ENCODE results near the gene CHAT. TPM values are rescaled to one million over a fixed set of nuclear protein-coding genes. Genes with fewer than 3 reads are reported as not detected.

CHAT gene
- total RNA-seq, 2 donors from 2014 or later = 0.59 to 0.82 TPM

DNA sequence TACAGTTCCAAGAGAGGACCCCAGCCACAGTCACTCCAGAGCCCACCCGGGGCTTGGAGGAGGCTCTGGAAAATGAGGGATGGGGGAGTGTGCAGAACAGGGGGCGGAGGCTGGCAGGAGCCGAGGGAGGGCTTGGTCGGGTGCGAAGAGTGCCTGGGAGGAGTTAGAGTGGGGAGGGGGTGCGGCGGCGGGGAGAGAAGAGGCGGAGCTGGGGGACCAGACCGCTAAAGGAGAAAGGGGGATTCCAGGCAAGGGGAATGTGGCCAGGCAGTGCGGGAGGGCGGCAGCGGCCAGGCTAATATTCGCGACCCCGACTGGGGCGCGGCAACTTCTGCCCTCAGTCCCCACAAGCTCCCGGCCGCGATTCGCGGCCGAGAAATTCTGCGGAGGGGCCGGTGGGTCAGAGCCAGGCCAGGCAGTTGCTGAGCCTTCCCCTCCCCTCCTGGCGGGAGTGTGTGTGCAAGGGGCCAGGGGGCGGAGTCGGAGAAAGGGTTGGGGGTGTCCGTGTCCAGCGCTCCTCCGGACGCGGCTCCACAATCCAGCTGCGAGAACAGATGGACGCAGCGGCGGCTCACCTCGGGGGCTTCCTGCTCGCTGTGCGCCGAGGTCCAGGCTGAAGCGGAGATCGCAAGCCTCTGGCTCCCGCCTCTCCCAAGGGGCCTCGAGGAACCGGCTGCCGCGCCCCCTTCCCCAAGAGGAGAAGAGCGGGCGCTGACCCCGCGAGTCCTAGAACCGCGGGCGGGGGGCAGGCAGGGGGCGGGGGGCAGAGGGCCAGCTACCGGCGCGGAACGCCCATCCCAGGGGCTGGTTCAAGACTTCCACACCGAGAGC lies 4.3 kb upstream of the CHAT start:
- intact Hi-C loops (cut with DNase I, micrococcal nuclease) = no loop called here
- no peak for ATAC-seq
- peak in 1 of 2 donors; percentile 15 for DNase-seq

DNA sequence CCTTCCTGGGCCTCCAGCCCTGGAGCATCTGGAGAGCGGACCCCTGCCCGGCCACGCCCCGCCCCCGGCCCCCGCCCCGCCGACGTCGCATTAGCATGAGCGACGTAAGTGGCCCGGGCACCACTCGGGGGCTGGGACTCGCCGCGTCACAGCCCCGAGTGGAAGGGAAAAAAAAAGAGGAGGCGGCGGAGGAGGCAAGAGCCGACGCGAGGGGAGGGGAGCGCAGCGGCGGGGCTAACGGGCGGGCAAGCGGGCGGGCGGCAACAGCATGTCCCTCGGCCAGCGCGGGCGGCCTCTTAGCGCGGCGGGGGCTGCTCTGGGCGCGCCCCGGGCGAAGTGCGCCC lies 3.8 kb upstream of the CHAT start, which contains the start of gene SLC18A3:
TSS of gene SLC18A3 (plus strand) at position 197 of the 344 bp plus-strand sequence. CDS start 431 bp downstream, outside the sequence.
- intact Hi-C loops (cut with DNase I, micrococcal nuclease) = no loop called here
- ATAC-seq = no peak
- DNase-seq = no peak

DNA sequence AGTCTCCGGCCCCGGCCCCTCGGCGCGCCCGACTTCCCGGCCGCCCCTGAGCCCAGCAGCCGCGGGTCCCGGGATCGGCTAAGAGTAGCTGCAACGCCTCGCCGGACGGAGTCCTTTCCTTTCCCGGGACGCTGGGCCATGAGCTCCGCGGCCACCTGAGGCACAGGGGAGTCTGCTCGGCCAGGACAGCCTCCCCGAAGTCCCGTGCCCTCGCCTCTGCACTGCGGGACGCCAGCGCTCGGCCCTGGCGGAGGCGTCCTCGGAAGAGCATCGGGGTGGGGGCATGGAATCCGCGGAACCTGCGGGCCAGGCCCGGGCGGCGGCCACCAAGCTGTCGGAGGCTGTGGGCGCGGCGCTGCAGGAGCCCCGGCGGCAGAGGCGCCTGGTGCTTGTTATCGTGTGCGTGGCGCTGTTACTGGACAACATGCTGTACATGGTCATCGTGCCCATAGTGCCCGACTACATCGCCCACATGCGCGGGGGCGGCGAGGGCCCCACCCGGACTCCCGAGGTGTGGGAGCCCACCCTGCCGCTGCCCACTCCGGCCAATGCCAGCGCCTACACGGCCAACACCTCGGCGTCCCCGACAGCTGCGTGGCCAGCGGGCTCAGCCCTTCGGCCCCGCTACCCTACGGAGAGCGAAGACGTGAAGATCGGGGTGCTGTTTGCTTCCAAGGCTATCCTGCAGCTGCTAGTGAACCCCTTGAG lies 3.2 kb upstream of the CHAT start:
- ATAC-seq (no peak), DNase-seq (peak in 1 of 2 donors; percentile 13)

DNA sequence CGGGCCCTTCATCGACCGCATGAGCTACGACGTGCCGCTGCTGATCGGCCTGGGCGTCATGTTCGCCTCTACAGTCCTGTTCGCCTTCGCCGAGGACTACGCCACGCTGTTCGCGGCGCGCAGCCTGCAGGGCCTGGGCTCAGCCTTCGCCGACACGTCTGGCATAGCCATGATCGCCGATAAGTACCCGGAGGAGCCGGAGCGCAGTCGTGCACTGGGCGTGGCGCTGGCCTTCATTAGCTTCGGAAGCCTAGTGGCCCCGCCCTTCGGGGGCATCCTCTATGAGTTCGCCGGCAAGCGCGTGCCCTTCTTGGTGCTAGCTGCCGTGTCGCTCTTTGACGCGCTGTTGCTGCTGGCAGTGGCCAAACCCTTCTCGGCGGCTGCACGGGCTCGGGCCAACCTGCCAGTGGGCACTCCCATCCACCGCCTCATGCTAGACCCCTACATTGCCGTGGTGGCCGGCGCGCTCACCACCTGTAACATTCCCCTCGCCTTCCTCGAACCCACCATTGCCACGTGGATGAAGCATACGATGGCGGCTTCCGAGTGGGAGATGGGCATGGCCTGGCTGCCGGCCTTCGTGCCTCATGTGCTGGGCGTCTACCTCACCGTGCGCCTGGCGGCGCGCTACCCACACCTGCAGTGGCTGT lies 2.5 kb upstream of the CHAT start:
- intact Hi-C loops (cut with DNase I, micrococcal nuclease) = no loop called here
- no peak for ATAC-seq
- peak in 1 of 2 donors; percentile 15 for DNase-seq

More for the DNA sequence above, 3.2 kb upstream of the CHAT start:
- intact Hi-C loops (cut with DNase I, micrococcal nuclease) = no loop called here

DNA sequence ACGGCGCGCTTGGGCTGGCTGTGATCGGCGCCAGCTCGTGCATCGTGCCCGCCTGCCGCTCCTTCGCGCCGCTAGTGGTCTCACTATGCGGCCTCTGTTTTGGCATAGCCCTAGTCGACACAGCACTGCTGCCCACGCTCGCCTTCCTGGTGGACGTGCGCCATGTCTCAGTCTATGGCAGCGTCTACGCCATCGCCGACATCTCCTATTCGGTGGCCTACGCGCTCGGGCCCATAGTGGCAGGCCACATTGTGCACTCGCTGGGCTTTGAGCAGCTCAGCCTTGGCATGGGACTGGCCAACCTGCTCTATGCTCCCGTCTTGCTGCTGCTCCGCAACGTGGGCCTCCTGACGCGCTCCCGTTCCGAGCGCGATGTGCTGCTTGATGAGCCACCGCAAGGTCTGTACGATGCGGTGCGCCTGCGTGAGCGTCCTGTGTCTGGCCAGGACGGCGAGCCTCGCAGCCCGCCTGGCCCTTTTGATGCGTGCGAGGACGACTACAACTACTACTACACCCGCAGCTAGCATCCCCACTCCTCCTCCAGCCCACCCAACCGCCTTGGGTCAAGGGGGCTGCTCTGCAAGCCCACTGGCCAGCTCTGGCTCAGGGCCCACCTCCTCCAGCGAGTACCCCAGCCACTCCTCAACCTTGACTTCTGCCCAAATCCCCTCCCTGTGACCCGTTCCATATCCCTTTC lies 1.9 kb upstream of the CHAT start:
- ATAC-seq = no peak
- DNase-seq = peak in 1 of 2 donors; percentile 18
- intact Hi-C loops (cut with DNase I, micrococcal nuclease) = no loop called here

DNA sequence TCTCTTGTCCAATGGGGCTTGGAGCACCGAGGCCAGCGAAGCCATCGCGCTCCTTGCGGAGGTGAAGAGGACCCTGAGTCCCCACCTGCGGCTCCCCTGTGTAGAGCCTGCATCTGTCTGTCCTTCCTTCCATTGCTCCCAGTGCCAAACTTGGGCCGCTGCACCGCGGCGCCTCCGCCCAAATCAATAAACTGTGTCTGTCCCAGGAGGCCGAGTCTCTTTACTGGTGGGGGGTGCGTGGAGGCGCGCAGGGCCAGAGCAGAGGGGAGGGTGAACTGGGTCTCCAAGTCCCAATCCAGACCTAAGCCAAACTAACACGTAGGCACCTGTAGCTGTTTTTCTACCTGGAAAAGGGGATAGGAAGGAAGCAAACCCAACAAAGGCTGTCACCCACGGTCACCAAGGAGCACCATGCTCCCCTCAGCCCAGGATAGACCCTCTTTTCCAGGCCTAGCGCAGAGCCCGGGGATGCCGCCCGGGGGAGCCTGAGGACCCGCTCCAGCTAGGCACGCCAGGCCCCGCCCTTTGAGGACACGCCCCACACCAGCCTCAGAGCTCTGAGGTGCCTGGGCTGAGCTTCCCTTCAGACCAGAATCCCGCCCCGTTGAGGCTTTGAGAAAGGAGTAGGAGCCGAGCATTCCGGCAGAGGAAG lies 1.2 kb upstream of the CHAT start:
- ATAC-seq (no peak), DNase-seq (peak in 1 of 2 donors; percentile 6)
- intact Hi-C loops (cut with DNase I, micrococcal nuclease) = no loop called here

DNA sequence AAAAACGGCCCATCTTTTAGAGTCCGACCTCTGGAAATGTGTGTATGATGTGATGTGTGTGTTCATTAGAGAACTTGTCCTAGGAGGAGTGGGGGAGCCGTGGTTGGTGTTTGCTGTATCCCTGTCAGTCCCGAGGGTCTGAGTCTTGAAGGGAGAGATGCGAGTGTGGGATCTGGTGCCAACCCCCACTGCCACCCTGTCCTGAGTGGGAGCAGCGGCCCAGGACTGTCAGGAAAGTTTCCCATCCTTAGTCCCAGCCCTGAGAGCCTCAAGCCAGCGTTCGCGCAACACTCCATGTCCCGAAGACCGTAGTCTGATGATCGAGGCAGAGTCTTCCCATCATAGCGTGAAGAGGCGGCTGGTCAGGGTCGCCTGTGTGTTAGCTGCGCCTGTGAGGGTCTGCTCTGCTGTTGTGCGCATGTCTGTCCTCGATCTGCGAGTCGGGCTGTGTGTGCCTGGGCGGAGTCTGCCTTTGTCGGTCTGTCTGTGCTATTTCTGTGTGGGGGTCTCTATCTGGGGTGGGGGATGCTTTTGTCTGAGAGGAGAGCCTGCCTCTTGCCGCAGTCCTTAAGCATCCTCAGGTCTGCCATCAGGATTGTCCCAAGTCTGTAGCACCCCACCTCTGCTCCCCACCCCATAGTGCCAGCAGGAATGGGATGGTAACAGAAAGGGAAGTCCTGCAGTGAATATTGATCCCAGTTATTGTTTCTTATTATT lies 514 bp upstream of the CHAT start:
- intact Hi-C loops (cut with DNase I, micrococcal nuclease) = no loop called here
- DNase-seq = peak in 1 of 2 donors; percentile 12
- no peak for ATAC-seq

DNA sequence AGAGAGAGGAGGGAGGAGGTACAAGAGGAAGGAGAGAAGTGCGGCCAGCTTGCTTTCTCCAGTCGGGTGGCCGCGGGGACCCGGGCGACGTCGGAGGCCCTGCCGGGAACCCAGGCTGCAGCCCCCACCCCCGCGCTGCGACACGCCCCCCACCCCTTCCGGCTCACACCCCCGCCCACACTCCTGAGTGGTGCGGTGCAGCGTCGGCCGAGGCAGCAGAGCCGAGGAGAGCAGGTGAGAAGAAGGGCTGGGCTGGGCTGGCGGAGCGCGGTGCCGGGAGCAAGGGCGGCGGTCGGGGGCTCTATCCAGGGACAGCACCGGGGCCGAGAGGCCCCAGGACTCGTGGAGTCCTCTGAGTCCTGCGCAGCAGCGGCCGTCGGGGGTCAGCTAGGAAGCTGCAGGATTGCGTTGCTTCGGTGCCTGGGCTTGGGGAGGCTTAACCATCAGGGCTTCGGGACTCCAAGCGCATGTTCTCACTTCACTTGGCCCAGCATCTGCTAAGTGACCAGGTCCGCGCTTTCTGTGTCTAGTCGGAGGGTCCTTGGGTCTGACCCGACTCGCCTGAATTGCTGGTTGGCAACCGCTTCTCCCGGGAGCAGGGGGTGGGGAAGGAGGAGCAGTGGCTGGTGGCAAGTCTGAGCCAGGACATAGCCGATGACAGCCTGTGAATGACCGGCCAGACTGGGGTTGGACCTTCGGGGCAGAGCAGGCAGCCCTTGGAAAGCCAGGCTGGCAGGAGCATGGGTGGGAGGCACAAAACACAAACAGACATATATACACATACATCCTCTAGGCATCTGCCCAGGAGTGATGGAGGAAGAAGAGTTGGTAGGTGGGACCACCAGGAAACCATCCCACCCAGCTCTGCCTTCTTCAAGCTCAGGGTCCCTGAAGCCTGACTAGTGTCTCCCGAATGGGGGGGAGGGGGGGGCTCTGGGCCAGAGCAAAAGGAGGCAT lies 683 bp downstream of the CHAT start:
- peak in 1 of 2 donors; percentile 17 for DNase-seq
- ATAC-seq = no peak
- intact Hi-C loops (cut with DNase I, micrococcal nuclease) = no loop called here

DNA sequence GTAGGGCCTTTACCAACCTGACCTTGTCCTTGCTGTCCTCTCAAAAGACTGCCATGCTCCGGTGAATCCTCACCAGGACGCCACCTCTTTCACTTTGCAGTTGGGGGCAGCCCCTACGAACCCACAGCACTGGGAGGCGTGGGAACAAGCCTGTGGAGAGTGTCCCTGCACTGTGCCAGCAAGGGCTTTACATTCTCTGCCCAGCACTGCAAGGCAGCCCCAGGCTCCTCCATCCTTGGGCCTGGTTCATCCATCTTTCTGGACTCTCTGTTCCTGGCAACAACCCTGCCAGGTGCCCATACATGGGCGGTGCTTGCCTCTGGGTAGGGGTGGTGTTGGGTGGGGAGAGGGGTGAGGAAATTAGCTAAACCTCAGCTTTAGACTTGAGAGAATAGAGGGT lies 1.4 kb downstream of the CHAT start:
- intact Hi-C loops (cut with DNase I, micrococcal nuclease) = no loop called here
- DNase-seq (peak in 1 of 2 donors; percentile 6), ATAC-seq (no peak)

DNA sequence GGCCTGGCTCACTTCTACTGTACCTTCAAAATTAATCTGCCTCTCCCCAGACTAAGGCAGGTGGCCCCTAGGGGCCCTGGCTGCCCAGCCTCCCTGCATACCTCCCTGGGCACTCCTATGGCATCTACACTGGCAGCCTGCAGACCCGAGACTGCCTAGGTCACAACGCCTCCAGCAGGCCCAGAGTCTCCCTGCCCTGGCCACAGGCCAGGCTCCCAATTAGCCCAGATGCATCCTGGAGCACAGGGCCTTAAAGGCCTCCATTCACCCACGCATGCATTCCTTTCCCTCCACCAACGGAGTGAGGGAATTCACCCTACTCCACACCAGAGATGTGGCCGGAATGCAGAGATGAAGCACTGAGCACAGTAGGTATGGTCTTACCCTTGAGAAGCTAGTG lies 1.9 kb downstream of the CHAT start:
- ATAC-seq = no peak
- peak in 1 of 2 donors; percentile 5 for DNase-seq
- intact Hi-C loops (cut with DNase I, micrococcal nuclease) = no loop called here

DNA sequence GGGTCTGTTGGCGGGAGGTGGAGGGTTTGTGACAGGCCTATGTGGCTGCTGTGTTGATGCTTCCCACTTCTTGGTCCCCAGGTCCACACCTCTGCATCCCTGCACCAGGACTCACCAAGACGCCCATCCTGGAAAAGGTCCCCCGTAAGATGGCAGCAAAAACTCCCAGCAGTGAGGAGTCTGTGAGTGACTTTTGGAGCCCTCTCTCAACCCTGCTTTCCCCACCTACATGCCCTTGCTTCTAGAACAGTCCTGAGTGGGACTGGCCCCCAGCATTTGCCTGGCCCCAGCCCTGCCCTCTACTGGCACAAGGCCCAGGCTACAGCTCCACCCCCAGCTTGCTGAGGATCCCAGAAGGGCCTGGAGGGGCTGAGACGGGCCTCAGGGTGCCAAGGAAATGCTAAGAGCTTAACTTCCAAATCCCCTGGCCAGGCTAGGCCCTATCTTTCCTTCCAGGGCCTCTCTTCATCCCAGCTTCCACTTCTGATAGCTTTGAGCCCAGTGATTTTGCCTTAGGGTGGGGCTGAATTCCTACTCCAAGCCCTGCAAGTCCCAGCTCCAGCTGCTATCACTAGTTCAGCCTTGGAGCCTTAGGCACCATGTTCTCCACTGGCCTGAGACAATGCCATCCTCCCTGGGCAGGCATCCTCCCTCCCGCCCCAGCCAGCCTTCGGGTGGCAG lies 2.7 kb downstream of the CHAT start:
- intact Hi-C loops (cut with DNase I, micrococcal nuclease) = no loop called here
- DNase-seq (peak in 1 of 2 donors; percentile 6), ATAC-seq (no peak)

DNA sequence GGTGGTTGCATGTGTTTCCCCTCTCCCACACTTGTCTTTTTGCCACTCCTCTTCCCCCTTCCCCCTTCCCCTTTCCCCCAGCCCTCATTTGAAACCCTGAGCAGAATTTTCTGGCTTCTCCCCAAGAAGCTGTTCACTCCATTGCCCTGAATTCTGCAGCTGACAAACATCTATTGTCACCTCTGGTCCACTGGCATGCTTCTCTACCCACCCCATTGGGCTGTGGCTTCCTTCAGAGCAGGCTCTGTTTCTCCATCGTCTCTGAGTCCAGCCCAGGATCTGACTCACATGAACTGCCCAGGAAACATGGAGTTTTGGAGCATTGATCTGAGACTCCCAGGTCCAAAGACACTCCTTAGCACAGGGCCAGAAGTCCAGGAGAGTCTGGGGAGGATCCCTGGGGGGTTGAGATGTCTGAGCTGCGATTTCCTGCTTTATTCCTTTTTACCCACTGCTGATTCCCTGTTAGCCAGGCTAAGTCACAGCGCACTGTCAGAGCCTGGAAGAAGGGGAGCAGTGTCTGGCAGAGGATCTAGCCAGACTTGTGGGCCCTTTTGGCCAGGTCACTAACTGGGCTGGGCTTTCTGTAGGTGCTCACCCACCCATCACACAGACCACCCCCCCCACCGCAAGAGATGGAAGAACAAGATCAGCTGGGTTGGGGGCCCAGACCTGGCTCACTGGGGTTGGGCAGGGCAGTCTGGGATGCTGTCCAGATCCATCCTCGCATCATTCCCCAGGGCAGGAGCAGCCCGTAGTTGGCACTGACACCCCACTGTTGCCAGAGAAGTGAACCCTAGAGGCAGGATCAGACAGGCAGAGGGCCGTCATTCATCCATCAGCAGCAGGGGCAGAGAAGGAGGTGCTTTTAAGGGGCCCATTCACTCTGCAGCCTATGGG lies 3.5 kb downstream of the CHAT start:
- ATAC-seq (no peak), DNase-seq (peak in 1 of 2 donors; percentile 15)
- intact Hi-C loops (cut with DNase I, micrococcal nuclease) = no loop called here

DNA sequence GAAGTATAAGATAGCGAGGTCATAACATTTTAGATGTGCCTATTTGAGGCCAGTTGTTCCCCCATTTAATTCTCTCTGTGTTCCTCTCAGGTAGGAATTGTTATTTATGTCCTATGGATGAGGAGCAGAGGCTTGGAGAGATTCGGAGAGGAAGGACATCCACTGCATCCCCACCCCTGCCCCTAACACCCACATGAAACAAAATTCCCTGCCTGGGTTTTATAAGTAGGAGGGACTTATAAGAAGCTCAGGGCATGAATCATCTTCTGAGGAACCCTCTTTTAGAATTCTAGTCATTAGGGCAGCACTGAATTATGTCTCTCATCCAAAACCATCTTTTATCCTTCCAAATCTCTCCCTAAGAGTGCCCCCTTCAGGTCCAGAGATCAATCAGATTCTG lies 5.0 kb downstream of the CHAT start:
- ATAC-seq (no peak), DNase-seq (peak in 1 of 2 donors; percentile 5)
- intact Hi-C loops (cut with DNase I, micrococcal nuclease) = no loop called here

DNA sequence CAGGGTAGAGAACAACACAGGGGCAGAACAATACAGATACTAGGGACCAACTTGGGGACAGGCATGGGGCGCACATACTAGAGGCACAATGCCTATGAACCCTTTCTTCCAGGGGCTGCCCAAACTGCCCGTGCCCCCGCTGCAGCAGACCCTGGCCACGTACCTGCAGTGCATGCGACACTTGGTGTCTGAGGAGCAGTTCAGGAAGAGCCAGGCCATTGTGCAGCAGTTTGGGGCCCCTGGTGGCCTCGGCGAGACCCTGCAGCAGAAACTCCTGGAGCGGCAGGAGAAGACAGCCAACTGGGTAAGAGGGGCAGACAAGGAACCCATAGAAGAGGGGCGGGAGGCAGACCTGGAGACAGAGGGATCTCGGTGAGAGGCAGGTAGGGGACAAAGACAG lies 5.8 kb downstream of the CHAT start:
- ATAC-seq = no peak
- peak in 1 of 2 donors; percentile 6 for DNase-seq

DNA sequence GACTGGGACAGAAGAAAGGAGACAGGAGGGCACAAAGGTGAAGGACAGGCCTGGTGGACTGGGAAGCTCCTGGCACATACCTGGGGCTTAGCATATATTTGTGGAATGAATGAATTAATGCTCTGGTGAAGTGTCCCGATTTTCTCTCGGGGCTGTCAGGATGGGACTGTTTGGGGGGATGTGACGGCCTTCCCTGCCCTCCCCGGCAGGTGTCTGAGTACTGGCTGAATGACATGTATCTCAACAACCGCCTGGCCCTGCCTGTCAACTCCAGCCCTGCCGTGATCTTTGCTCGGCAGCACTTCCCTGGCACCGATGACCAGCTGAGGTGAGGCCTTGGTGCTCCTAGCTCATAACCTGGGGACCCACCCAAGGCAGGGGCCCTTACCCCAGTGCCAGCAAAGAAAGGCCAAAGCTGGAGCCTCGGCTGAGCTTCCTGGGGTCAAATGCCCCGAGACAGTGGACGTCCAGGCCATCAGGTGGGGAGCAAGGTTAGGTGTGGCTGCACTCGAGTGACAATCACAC lies 6.5 kb downstream of the CHAT start:
- intact Hi-C loops (cut with DNase I, micrococcal nuclease) = no loop called here
- ATAC-seq = no peak
- peak in 1 of 2 donors; percentile 13 for DNase-seq

More for the DNA sequence above, 5.8 kb downstream of the CHAT start:
- intact Hi-C loops (cut with DNase I, micrococcal nuclease) = no loop called here
